A549 (cell line): ENCODE measurements around the gene APLP2. TPM values are rescaled to one million over a fixed set of nuclear protein-coding genes. Genes with fewer than 3 reads are reported as not detected.

ENCODE experiments used
- ATAC-seq, 2 experiments: fragments of 200-7000 bp in 1 of 2; fragments of >200 bp in 1 of 2; cut with Nextera tagmentation in 1 of 2; cut with Tn5 transposase in 1 of 2; 3 replicates each; pipeline versions ENCODE4 v1.8.0 to v1.9.1; 2018 to 2020; ENCODE audit warnings: mild to moderate bottlenecking in 1 of 2, moderate library complexity in 1 of 2
- CTCF ChIA-PET: fragments of 300-600 bp; sonication (Branson Sonifier 250); formaldehyde crosslinking; extraction: SDS; loops from one replicate; lab custom pipeline; 2021; ENCODE audit warnings: antibody characterized with exemption, inconsistent platforms; lab: Yijun Ruan, JAX
- POLR2A ChIA-PET: fragments of 350-600 bp; formaldehyde crosslinking; extraction: SDS; loops from one replicate; lab custom pipeline; 2021; ENCODE audit warnings: antibody characterized with exemption, inconsistent platforms; lab: Yijun Ruan, JAX
- DNase-seq, 2 experiments: peaks; one replicate each; pipeline versions ENCODE4 v3.0.0 to v3.0.0-alpha.2; 2011 to 2016; ENCODE audit warnings: low read depth in 1 of 2, low spot score in 1 of 2
- FAIRE-seq: peaks from 2 replicates; lab custom pipeline; 2011; peaks lifted over from hg19 to GRCh38; lab: Jason Lieb, UNC
- H3K27ac ChIP-seq, 2 experiments: fragments of >200 bp; sonication (Bioruptor Twin); formaldehyde crosslinking; 3 replicates each; pipeline ENCODE4 v1.5.1; 2016 to 2017
- H3K4me1 ChIP-seq: fragments of >200 bp; sonication (Bioruptor Twin); formaldehyde crosslinking; 3 replicates; pipeline ENCODE4 v1.6.1; 2016
- H3K4me2 ChIP-seq: fragments of >200 bp; sonication (Bioruptor Twin); formaldehyde crosslinking; 3 replicates; pipeline ENCODE4 v1.6.1; 2016
- H3K4me3 ChIP-seq: fragments of >200 bp; sonication (Bioruptor Twin); formaldehyde crosslinking; 3 replicates; pipeline ENCODE4 v1.5.1; 2016
- H3K9me3 ChIP-seq: fragments of >200 bp; sonication (Bioruptor Twin); formaldehyde crosslinking; 3 replicates; pipeline ENCODE4 v1.6.1; 2016
- ATOH8 ChIP-seq: fragments of 250-450 bp; sonication (Bioruptor Pico); IDR thresholded peaks from 2 replicates; pipeline ENCODE4 v1.5.0; 2020; ENCODE audit warnings: low read depth, mild to moderate bottlenecking, moderate library complexity
- BHLHE40 ChIP-seq: IDR thresholded peaks from 2 replicates; pipeline ENCODE4 v1.6.1; 2012; ENCODE audit warnings: low read depth, low read length, inconsistent platforms
- CEBPB ChIP-seq, 2 experiments: fragments of >200 bp in 1 of 2; sonication (Bioruptor Twin) in 1 of 2; formaldehyde crosslinking in 1 of 2; IDR thresholded peaks; 2 replicates each; pipeline ENCODE4 v1.6.1; 2012 to 2016
- CHD2 ChIP-seq: fragments of 150-350 bp; IDR thresholded peaks from 2 replicates; pipeline ENCODE4 v1.6.1; 2014; ENCODE audit warnings: low read length; ENCODE audit not compliant: partially characterized antibody
- CTCF ChIP-seq: fragments of >200 bp; sonication (Bioruptor Twin); formaldehyde crosslinking; IDR thresholded peaks from 3 replicates; pipeline ENCODE4 v1.5.1; 2016
- ESRRA ChIP-seq: fragments of 150-350 bp; IDR thresholded peaks from 2 replicates; pipeline ENCODE4 v1.6.1; 2014; ENCODE audit warnings: mild to moderate bottlenecking, low read length, borderline replicate concordance
- GATA3 ChIP-seq: IDR thresholded peaks from 2 replicates; pipeline ENCODE4 v1.6.1; 2012; ENCODE audit warnings: borderline replicate concordance
- HMGXB4 ChIP-seq: fragments of 250-450 bp; sonication (Bioruptor Pico); IDR thresholded peaks from 2 replicates; pipeline ENCODE4 v1.5.0; 2021; ENCODE audit warnings: mild to moderate bottlenecking, moderate library complexity, borderline replicate concordance
- HOXB5 ChIP-seq: fragments of 250-450 bp; sonication (Bioruptor Pico); IDR thresholded peaks from 2 replicates; pipeline ENCODE4 v1.5.0; 2020; ENCODE audit warnings: mild to moderate bottlenecking, moderate library complexity
- JUN ChIP-seq, 2 experiments: fragments of >200 bp; sonication (Bioruptor Twin); formaldehyde crosslinking; IDR thresholded peaks; 2 replicates in 1 of 2; 3 replicates in 1 of 2; pipeline ENCODE4 v1.6.1; 2016 to 2017
- KDM1A ChIP-seq: fragments of 200-600 bp; sonication (generic); IDR thresholded peaks from 2 replicates; pipeline ENCODE4 v1.6.1; 2016; ENCODE audit warnings: low read depth, mild to moderate bottlenecking
- KDM5A ChIP-seq: fragments of 200-600 bp; sonication (generic); IDR thresholded peaks from 2 replicates; pipeline ENCODE4 v1.6.1; 2016; ENCODE audit warnings: antibody characterized with exemption, mild to moderate bottlenecking
- MAX ChIP-seq: IDR thresholded peaks from 2 replicates; pipeline ENCODE4 v1.6.1; 2012
- MAZ ChIP-seq: fragments of 150-350 bp; IDR thresholded peaks from 2 replicates; pipeline ENCODE4 v1.6.1; 2014; ENCODE audit warnings: antibody characterized with exemption, low read depth, low read length, borderline replicate concordance
- MYC ChIP-seq: IDR thresholded peaks from 2 replicates; pipeline ENCODE4 v1.6.1; 2012; ENCODE audit warnings: mild to moderate bottlenecking, inconsistent platforms, low read length, improper control_type of control experiment, borderline replicate concordance
- NFE2L2 ChIP-seq: fragments of 150-350 bp; conservative IDR thresholded peaks from 2 replicates; pipeline ENCODE4 v1.6.1; 2014; ENCODE audit warnings: low read length
- PBX3 ChIP-seq: IDR thresholded peaks from 2 replicates; pipeline ENCODE4 v1.6.1; 2012
- PHF8 ChIP-seq: fragments of 200-600 bp; sonication (generic); IDR thresholded peaks from 2 replicates; pipeline ENCODE4 v1.6.1; 2016; ENCODE audit warnings: low read depth, mild to moderate bottlenecking, antibody characterized with exemption, moderate library complexity, borderline replicate concordance
- RAD21 ChIP-seq, 2 experiments: fragments of >200 bp in 1 of 2; sonication (Bioruptor Twin) in 1 of 2; formaldehyde crosslinking in 1 of 2; IDR thresholded peaks in 1 of 2; conservative IDR thresholded peaks in 1 of 2; 2 replicates in 1 of 2; 3 replicates in 1 of 2; pipeline ENCODE4 v1.6.1; 2012 to 2018; ENCODE audit warnings: inconsistent platforms in 1 of 2
- RFX5 ChIP-seq: fragments of 450-650 bp; IDR thresholded peaks from 2 replicates; pipeline ENCODE4 v1.7.1; 2014; ENCODE audit warnings: antibody characterized with exemption, mild to moderate bottlenecking, moderate library complexity
- SMC3 ChIP-seq: fragments of >200 bp; sonication (Bioruptor Twin); formaldehyde crosslinking; IDR thresholded peaks from 3 replicates; pipeline ENCODE4 v1.6.1; 2018; ENCODE audit warnings: inconsistent platforms
- TP53 ChIP-seq: fragments of 250-450 bp; sonication (Bioruptor Pico); IDR thresholded peaks from 2 replicates; pipeline ENCODE4 v1.5.0; 2021; ENCODE audit warnings: mild to moderate bottlenecking, moderate library complexity
- ZC3H11A ChIP-seq: fragments of 450-650 bp; IDR thresholded peaks from 2 replicates; pipeline ENCODE4 v1.6.1; 2014; ENCODE audit warnings: antibody characterized with exemption, mild to moderate bottlenecking
- ZFP36 ChIP-seq: fragments of 450-650 bp; IDR thresholded peaks from 2 replicates; pipeline ENCODE4 v1.6.1; 2014; ENCODE audit warnings: borderline replicate concordance; ENCODE audit not compliant: partially characterized antibody
- ZSCAN20 ChIP-seq: fragments of 250-450 bp; sonication (Bioruptor Pico); IDR thresholded peaks from 2 replicates; pipeline ENCODE4 v1.8.0; 2022; ENCODE audit warnings: mild to moderate bottlenecking, moderate library complexity
- WGBS: methylation state at CpG from one replicate; pipeline ENCODE4 v1.1.6; 2017; ENCODE audit errors: missing lambda C conversion rate; 5-methylcytosine and 5-hydroxymethylcytosine counted together
- polyA plus RNA-seq, 4 experiments: library from polyadenylated mRNA; depleted of rRNA in 3 of 4; stranded (reverse); fragments of >200 nt; fragmentation: RNase III in 1 of 4; extraction: RNeasy Plus Mini Kit Qiagen cat#74134 plus additional on column Dnase treatment in 1 of 4; gene quantifications; 2 replicates in 3 of 4; 3 replicates in 1 of 4; pipeline ENCODE4 v1.2.3, GENCODE V29; 2011 to 2017
- TF ChIP-seq, protein P1 (sequence below): IDR thresholded peaks from 2 replicates; pipeline ENCODE4 v1.6.1; 2012; ENCODE audit warnings: low read depth, borderline replicate concordance

APLP2 gene
- polyA plus RNA-seq, 2 of the 4 experiments (the other 2 are of a cell fraction): 166 to 203 TPM

GRCh38 chr11:130118636-130119387 lies 49.1 kb downstream of the APLP2 start:
- ChIA-PET POLR2A (no interaction called here), CTCF (no interaction called here)
- ATAC-seq (no peak), DNase-seq (no peak), FAIRE-seq (no peak)
- Histone ChIP-seq H3K4me3 (no peak overlapping the region), H3K9me3 (no peaks in the 10 kb centered on the region), H3K4me2 (no peak overlapping the region), H3K27ac (no peak overlapping the region), H3K4me1 (peaks cover 18% of the 10 kb centered on the region)
- 93% methylated on average over 9 of the region's 9 CpGs for WGBS
- TF ChIP-seq ZFP36: no peak
- TF ChIP-seq CEBPB (IDR thresholded peaks at IDR 0.05): no peak
- TF ChIP-seq PHF8: no peak
- no peak for TF ChIP-seq JUN (IDR thresholded peaks at IDR 0.05)
- TF ChIP-seq CHD2: no peak
- TF ChIP-seq KDM5A: no peak
- no peak for TF ChIP-seq ZSCAN20 (CRISPR knock-in tag)
- TF ChIP-seq KDM1A: no peak
- no peak for TF ChIP-seq NFE2L2
- TF ChIP-seq HOXB5 (CRISPR knock-in tag): no peak
- no peak for TF ChIP-seq SMC3
- no peak for TF ChIP-seq MAX
- no peak for TF ChIP-seq BHLHE40
- TF ChIP-seq MYC: no peak
- no peak for TF ChIP-seq RFX5
- TF ChIP-seq TP53 (CRISPR knock-in tag): no peak

- ATAC-seq: no peak
- H3K27ac ChIP-seq: no peak overlapping the region
- POLR2A ChIA-PET: no interaction called here
- H3K4me1 ChIP-seq: peaks cover 23% of the 10 kb centered on the region
- no peak overlapping the region for H3K4me2 ChIP-seq
- WGBS: 90% methylated on average over 5 of the region's 5 CpGs
- CTCF ChIA-PET: interaction anchor here (0.7 kb wide), 1 partner anchor 198 kb away, joined by 3 read pairs; no protein-coding TSS in a partner anchor
- no peak for FAIRE-seq
- no peaks in the 10 kb centered on the region for H3K9me3 ChIP-seq
- DNase-seq: no peak
- no peak overlapping the region for H3K4me3 ChIP-seq
- TF ChIP-seq MYC (no peak), PBX3 (no peak), ZC3H11A (no peak), ATOH8 (CRISPR knock-in tag) (no peak), KDM5A (no peak), ESRRA (no peak), GATA3 (no peak), CTCF (no peak), RFX5 (no peak), ZSCAN20 (CRISPR knock-in tag) (no peak), KDM1A (no peak), NFE2L2 (no peak), MAZ (no peak), HMGXB4 (CRISPR knock-in tag) (no peak), HOXB5 (CRISPR knock-in tag) (no peak), RAD21 (conservative IDR thresholded peaks at IDR 0.05 in 1 of 2, IDR thresholded peaks at IDR 0.05 in 1 of 2) (no peak)
- TF ChIP-seq, protein P1, sequence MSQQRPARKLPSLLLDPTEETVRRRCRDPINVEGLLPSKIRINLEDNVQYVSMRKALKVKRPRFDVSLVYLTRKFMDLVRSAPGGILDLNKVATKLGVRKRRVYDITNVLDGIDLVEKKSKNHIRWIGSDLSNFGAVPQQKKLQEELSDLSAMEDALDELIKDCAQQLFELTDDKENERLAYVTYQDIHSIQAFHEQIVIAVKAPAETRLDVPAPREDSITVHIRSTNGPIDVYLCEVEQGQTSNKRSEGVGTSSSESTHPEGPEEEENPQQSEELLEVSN: no peak
- TF ChIP-seq, all 56 proteins: peak for 0
Observed at GRCh38 chr11:130120045-130120444, 50.4 kb downstream of the APLP2 start.
